DMS53 treated with DMSO at 0.1 percent for 48 hours (cell line): ENCODE measurements around the gene ADISSP.

Source experiments
- DNase-seq: peaks from one replicate; lab custom pipeline; 2025; ENCODE audit not compliant: unreplicated experiment; lab: John Stamatoyannopoulos, UW

Gene ADISSP

GRCh38 chr20:3767427-3768341 is at the start of gene ADISSP:
Gene ADISSP (minus strand): TSS chr20:3767753. CDS start chr20:3760100, 7,653 bp downstream.
- DNase-seq = peak; percentile 98

- DNase-seq = no peak
Measured at GRCh38 chr20:3815703-3816315, 48.3 kb upstream of the ADISSP start.

GRCh38 chr20:3814928-3815495 is 47.5 kb upstream of the ADISSP start:
- no peak for DNase-seq

GRCh38 chr20:3813848-3814581 is 46.5 kb upstream of the ADISSP start:
- DNase-seq = no peak

- DNase-seq = no peak
Measured at GRCh38 chr20:3812975-3813847, 45.7 kb upstream of the ADISSP start.

- DNase-seq = no peak
Measured at GRCh38 chr20:3812259-3812681, 44.7 kb upstream of the ADISSP start.

GRCh38 chr20:3811467-3812258 is 44.1 kb upstream of the ADISSP start:
- DNase-seq = peak; percentile 91

- no peak for DNase-seq
Measured at GRCh38 chr20:3808544-3808943, 41.0 kb upstream of the ADISSP start.

- DNase-seq = no peak
Measured at GRCh38 chr20:3804781-3805180, 37.2 kb upstream of the ADISSP start.

GRCh38 chr20:3804254-3804751 is 36.8 kb upstream of the ADISSP start:
- DNase-seq = no peak

- no peak for DNase-seq
Measured at GRCh38 chr20:3803854-3804253, 36.3 kb upstream of the ADISSP start.

GRCh38 chr20:3803289-3803688 is 35.7 kb upstream of the ADISSP start:
- DNase-seq = no peak

GRCh38 chr20:3802524-3803239 is 35.1 kb upstream of the ADISSP start:
- peak; percentile 84 for DNase-seq

GRCh38 chr20:3801846-3802245 is 34.3 kb upstream of the ADISSP start:
- no peak for DNase-seq

GRCh38 chr20:3801299-3801698 is 33.7 kb upstream of the ADISSP start:
- no peak for DNase-seq

GRCh38 chr20:3800878-3801260 is 33.3 kb upstream of the ADISSP start:
- no peak for DNase-seq

GRCh38 chr20:3800256-3800877 is 32.8 kb upstream of the ADISSP start:
- DNase-seq = peak; percentile 33

GRCh38 chr20:3798908-3799248 is 31.3 kb upstream of the ADISSP start:
- DNase-seq = no peak
